Stimulated activated CD8-positive, alpha-beta memory T cell treated with anti-CD3 and anti-CD28 coated beads, Interleukin-4, amount 100 ng/mL, for 24 hours (primary cell): ENCODE measurements around the gene TFF2.

Source experiments
- DNase-seq: peaks from one replicate; pipeline ENCODE4 v3.0.0-alpha.2; 2020; ENCODE audit warnings: low read depth

The TFF2 gene

DNA sequence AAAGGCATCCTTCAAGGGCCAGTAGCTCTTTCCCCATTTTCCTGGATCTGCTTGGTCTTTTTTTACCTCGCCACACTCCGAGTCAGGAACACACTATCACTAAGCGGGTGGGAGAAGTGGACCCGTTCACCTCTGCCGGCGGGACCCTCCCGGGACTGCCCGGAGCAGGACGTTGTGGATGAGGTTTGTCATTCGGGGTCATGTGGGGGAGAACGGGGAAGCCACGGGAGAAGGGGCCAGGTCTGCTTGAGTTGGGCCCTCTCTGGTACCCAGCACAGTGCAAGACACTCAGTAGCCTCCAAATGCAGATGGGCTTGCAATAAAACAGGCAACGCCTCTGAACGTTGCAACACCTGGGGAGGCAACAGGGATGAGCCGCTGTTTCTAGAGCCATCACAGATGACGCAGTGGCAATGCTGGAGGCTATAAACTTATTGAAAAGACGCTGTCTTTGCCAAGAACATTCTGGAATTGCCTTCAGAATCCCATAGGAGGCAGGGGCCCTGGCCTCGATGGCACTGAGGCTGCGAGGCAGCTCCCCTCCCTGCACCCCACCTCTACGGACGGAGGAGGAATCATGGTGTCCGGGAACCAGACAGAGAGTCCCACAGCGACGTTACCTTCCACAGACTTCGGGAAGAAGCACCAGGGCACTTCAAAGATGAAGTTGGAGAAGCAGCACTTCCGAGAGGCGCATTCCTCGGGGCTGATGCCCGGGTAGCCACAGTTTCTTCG, 3.8 kb downstream of the TFF2 start:
- no peak for DNase-seq

- no peak for DNase-seq
Observed at GRCh38 chr21:42346441-42346840, 4.4 kb downstream of the TFF2 start.

- DNase-seq = no peak
Observed at GRCh38 chr21:42344631-42345030, 6.2 kb downstream of the TFF2 start.

DNA sequence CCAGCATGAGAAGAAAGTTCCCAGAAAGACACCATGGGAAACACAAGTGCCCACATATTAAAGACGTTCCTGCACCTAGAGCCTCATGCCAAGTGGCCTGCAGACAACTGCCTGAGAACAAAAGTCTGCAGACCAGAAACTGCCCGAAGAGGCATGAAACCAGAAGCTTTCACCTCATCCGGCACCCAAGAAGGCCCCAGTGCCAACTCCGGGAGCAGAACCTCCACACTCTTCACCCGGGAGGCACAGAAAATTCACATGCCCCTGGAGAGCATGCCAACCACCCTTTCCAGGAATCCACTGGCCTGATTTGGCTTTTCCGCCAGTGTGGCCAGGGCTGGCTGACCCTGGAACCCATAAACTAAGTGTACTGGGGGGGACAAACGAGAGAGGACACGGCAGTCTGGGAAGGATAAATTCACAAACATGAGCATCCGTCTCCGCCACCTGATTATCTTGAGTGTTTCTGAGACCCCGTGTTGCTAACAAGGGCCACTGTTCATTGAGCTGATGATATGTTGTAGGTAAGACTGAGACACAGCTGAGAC, 6.8 kb downstream of the TFF2 start:
- no peak for DNase-seq

GRCh38 chr21:42343556-42343955, 7.2 kb downstream of the TFF2 start:
- DNase-seq = no peak

- no peak for DNase-seq
Observed at GRCh38 chr21:42343101-42343500, 7.7 kb downstream of the TFF2 start.

DNA sequence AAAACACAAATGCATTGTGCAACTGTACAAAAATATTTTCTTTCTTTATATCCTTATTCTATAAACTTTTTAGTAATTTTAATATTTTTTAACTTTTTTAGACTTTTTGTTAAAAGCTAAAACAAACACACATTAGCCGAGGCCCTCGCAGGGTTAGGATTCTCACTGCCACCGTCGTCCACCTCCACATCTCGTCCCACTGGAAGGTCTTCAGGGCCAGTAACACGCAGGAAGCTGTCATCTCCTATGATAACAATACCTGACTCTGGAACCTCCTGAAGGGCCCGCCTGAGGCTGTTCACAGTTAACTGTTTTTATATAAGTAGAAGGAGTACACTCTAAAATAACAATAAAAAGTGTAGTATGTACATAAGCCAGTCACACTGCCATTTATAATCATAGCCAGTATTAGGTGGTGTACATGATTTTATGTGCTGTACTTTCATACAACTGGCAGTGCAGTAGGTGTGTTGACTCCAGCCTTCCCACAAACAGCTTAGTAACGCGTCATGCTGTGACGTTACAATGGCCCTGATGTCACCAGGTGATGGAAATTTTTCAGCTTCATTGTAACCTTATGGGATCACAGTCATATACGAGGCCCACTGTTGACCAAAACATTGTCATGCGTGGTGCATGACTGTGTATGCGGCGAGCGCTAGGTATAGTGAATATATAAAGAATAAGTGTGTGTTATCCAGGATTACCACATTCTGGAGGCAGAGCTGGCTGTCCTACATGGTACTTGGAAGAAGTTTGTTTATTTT, 8.8 kb downstream of the TFF2 start:
- DNase-seq = no peak

GRCh38 chr21:42340187-42341050, 10.4 kb downstream of the TFF2 start:
- no peak for DNase-seq

GRCh38 chr21:42338729-42339715, 11.8 kb downstream of the TFF2 start:
- DNase-seq = no peak

- DNase-seq = peak; percentile 63
Observed at GRCh38 chr21:42337830-42338728, 12.7 kb downstream of the TFF2 start.

GRCh38 chr21:42337276-42337675, 13.5 kb downstream of the TFF2 start:
- no peak for DNase-seq

GRCh38 chr21:42336054-42336453, 14.7 kb downstream of the TFF2 start:
- DNase-seq = no peak

DNA sequence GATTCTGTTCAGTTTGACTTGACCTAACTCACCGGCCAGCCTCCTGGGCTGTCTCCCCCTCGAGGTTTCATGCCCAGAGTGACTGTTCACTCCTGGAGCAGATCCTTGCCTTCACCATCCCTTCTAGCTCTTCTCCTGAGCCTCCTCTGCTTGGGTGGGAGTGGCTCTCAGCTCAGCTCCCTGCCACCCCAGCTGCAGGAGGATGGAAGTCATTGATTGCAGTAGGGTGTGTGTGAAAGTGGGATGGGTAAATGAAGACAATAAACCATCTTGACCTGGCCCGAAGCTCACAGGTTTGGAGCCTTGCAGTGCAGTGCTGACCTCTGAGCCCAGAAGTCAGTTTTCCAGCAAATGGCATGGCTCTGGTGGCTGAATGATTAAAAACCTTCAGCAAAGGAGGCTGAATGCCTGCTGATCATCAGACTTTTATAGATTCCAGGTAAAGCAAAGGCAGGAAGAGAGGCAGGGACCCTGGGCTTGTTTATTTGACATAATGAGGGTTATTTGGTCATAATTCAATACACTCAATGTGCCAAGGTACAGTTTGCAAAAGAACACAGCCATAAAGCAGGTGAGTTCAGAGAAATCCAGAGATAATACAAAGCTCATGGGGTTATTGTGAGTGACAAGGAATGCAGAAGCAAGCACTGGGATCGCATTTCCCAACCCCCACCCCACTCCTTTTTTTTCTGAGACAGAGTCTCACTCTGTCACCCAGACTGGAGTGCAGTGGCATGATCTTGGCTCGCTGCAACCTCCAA, 18.1 kb downstream of the TFF2 start:
- no peak for DNase-seq

GRCh38 chr21:42331660-42332059, 19.1 kb downstream of the TFF2 start:
- no peak for DNase-seq

- DNase-seq = no peak
Observed at GRCh38 chr21:42330380-42331371, 20.1 kb downstream of the TFF2 start.

- no peak for DNase-seq
Observed at GRCh38 chr21:42324896-42325295, 25.9 kb downstream of the TFF2 start.

- no peak for DNase-seq
Observed at GRCh38 chr21:42321845-42322244, 28.9 kb downstream of the TFF2 start.

- no peak for DNase-seq
Observed at GRCh38 chr21:42321231-42321630, 29.6 kb downstream of the TFF2 start.
